ENCODE results near the gene RASGRP2. TPM values are rescaled to one million over a fixed set of nuclear protein-coding genes. Genes with fewer than 3 reads are reported as not detected.

Gene RASGRP2
- total and polyA plus RNA-seq, 2 donors (not counting 3 experiments of a cell fraction or from before 2014, with no cell fraction given), result 1.2 to 2.3 TPM

DNA sequence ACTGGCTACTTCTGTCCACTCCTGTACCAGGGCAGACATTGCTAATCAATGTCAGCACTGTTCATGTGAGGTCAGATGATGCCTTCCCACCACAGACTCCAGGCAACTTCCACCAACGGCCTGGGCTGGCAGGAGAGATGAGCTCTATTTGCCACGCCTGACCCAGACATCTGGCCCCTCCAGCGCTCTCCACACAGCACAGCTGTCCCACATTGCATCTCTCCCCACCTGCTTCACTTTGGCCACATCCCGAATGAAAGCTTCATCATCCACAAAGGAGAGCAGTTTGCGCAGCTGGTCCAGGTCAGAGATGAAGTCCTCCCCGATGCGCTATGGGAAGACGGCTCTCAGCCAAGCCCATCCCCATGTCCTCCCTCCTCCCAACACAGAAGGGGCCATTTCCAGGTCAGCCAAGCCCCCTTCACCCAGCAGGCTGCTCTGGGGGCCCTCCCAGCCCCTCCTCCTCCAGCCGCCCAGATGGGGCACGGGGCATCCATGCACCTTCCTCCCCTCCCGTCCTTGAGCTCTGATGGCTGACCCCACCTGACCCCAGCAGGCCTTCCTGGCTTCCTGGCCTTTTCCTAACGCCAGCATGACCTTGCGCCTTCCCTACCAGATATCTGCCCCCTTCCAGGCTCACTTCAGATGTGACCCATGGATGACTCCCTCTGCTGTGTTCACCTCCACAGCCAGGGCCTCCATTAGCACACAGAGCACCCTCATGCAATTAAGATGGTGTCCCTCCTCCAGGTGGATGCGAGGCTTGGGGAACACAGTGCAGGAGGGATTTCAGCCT, 8.4 kb upstream of the RASGRP2 start:
- Histone ChIP-seq H3K9me1 (replicated peaks; ENCODE audit: control insufficient read depth, extremely low read depth, insufficient read depth, low read length) (no peaks in the 10 kb centered on the region), H3K4me3 (replicated peaks in 1 of 3; ENCODE audit: insufficient read depth in 1 of 3, low read depth in 1 of 3, low read length in 3 of 3) (no peak overlapping the region), H3K4me2 (ENCODE audit: insufficient read depth, low read length) (no peak overlapping the region), H4K20me1 (replicated peaks; ENCODE audit: control insufficient read depth, extremely low read depth, insufficient read depth, low read length) (no peaks in the 10 kb centered on the region), H3K36me3 (ENCODE audit: control insufficient read depth in 2 of 2, extremely low read depth in 1 of 2, insufficient read depth in 2 of 2, low read length in 2 of 2) (no peaks in the 10 kb centered on the region), H3K79me2 (ENCODE audit: control insufficient read depth, insufficient read depth, low read length) (no peaks in the 10 kb centered on the region), H3K9ac (replicated peaks; ENCODE audit: extremely low read depth, insufficient read depth, low read length) (no peak overlapping the region), H3K9me3 (replicated peaks; ENCODE audit: control insufficient read depth, insufficient read depth, low read length) (no peaks in the 10 kb centered on the region), H3K27me3 (ENCODE audit: control insufficient read depth in 2 of 2, insufficient read depth in 2 of 2, low read length in 2 of 2) (no peaks in the 10 kb centered on the region), H2AFZ (ENCODE audit: low read depth, low read length) (no peak overlapping the region), H3K27ac (ENCODE audit: insufficient read depth, low read depth, low read length) (no peak overlapping the region), H3K4me1 (ENCODE audit: control insufficient read depth, extremely low read depth, insufficient read depth, low read length) (no peaks in the 10 kb centered on the region)
- intact Hi-C loops (cut with micrococcal nuclease) (no loop called here), dilution Hi-C loops (cut with MboI; ENCODE audit: extremely low pct_ligation_motif_present, low sequenced_read_pairs) (no loop called here)
- POLR2A ChIA-PET, result no interaction called here
- FAIRE-seq (no peak), DNase-seq (ENCODE audit: low read depth, low spot score) (no peak)
- BruUV-seq (replicated peaks), result no TSS peak
- TF ChIP-seq MAX (IDR thresholded peaks at IDR 0.05; ENCODE audit: insufficient read depth, insufficient read length), result no peak
- no peak for TF ChIP-seq GATA2 (IDR thresholded peaks at IDR 0.05; ENCODE audit: insufficient read depth, insufficient read length, low read depth, low read length)
- no peak for TF ChIP-seq FOS (IDR thresholded peaks at IDR 0.05; ENCODE audit: borderline replicate concordance, insufficient read depth, low read length)
- no peak for TF ChIP-seq POLR2AphosphoS5 (IDR thresholded peaks at IDR 0.05; ENCODE audit: insufficient read depth, low read depth, low read length)
- no peak for TF ChIP-seq MYC (IDR thresholded peaks at IDR 0.05; ENCODE audit: low read depth, low read length)
- TF ChIP-seq CTCF (IDR thresholded peaks at IDR 0.05; ENCODE audit: extremely low read depth in 1 of 2, insufficient read depth in 1 of 2, low read depth in 1 of 2, low read length in 2 of 2), result no peak
- no peak for TF ChIP-seq JUN (IDR thresholded peaks at IDR 0.05; ENCODE audit: borderline replicate concordance, insufficient read depth, insufficient read length, low read depth)
- TF ChIP-seq POLR2A (IDR thresholded peaks at IDR 0.05; ENCODE audit: low read depth, low read length), result no peak
- no peak for TF ChIP-seq EZH2 (IDR thresholded peaks at IDR 0.05; ENCODE audit: borderline replicate concordance, low read depth, low read length, severe bottlenecking)
- CTCF ChIA-PET, result interaction anchor here (0.7 to 1.6 kb wide), 4 partner anchors 10 to 26 kb away, joined by 3 to 5 read pairs (median 4); partner anchors contain the start of gene SF1
